Type B pancreatic cell (in vitro differentiated cells): ENCODE measurements around the gene HERPUD1. TPM values are rescaled to one million over a fixed set of nuclear protein-coding genes. Genes with fewer than 3 reads are reported as not detected.
"Not testable (repeated sequence)": the region's sequence is repeated elsewhere in the genome, so short reads cannot be mapped to it uniquely, and the experiment has no call there.

Experiments
- DNase-seq: peaks from one replicate; pipeline ENCODE4 v3.0.0; 2021; ENCODE audit warnings: mixed read lengths; ENCODE audit not compliant: unreplicated experiment; ENCODE audit errors: extremely low spot score
- H3K27ac Mint-ChIP-seq: 2 replicates; pipeline ENCODE4 v1.8.0; 2021; ENCODE audit warnings: mild to moderate bottlenecking, mixed read lengths
- H3K27me3 Mint-ChIP-seq: 2 replicates; pipeline ENCODE4 v1.8.0; 2021; ENCODE audit warnings: mixed read lengths
- H3K36me3 Mint-ChIP-seq: 2 replicates; pipeline ENCODE4 v1.8.0; 2021; ENCODE audit warnings: mixed read lengths
- H3K4me1 Mint-ChIP-seq: one replicate; pipeline ENCODE4 v1.8.0; 2021; ENCODE audit warnings: mixed read lengths; ENCODE audit not compliant: unreplicated experiment
- H3K4me3 Mint-ChIP-seq: 2 replicates; pipeline ENCODE4 v1.8.0; 2021; ENCODE audit warnings: mild to moderate bottlenecking, mixed read lengths
- H3K9me3 Mint-ChIP-seq: 2 replicates; pipeline ENCODE4 v1.8.0; 2021; ENCODE audit warnings: mixed read lengths
- CTCF ChIP-seq: fragments of 200-600 bp; sonication (generic); conservative IDR thresholded peaks from 2 replicates; pipeline ENCODE4 v1.5.0; 2021; ENCODE audit warnings: antibody characterized with exemption, mild to moderate bottlenecking
- long read RNA-seq: library from polyadenylated mRNA; unstranded; transcript quantifications from one replicate; pipeline ENCODE4 v2.0.0, GENCODE V29; 2020
- total RNA-seq: library from RNA; stranded (reverse); gene quantifications from 2 replicates; pipeline ENCODE4 v1.2.1, GENCODE V29; 2021; ENCODE audit warnings: low replicate concordance

Gene HERPUD1
- 98.8 and 155 TPM in 2 replicates for total RNA-seq
- long read RNA-seq, transcript HERPUD1-203 (7 exons, 1,782 nt) = minor isoform, 18 of 627 reads
- long read RNA-seq, transcript HERPUD1-205 (2 exons, 570 nt) = minor isoform, 9 of 627 reads
- long read RNA-seq, transcript HERPUD1-201 (8 exons, 1,862 nt) = minor isoform, 41 of 627 reads
- long read RNA-seq, transcript HERPUD1-204 (8 exons, 2,946 nt) = major isoform, 518 of 627 reads
- long read RNA-seq, partial matches to known transcripts = 4 of 627 reads
- long read RNA-seq, other reads (novel, unspliced or antisense) = 23 of 627 reads

DNA sequence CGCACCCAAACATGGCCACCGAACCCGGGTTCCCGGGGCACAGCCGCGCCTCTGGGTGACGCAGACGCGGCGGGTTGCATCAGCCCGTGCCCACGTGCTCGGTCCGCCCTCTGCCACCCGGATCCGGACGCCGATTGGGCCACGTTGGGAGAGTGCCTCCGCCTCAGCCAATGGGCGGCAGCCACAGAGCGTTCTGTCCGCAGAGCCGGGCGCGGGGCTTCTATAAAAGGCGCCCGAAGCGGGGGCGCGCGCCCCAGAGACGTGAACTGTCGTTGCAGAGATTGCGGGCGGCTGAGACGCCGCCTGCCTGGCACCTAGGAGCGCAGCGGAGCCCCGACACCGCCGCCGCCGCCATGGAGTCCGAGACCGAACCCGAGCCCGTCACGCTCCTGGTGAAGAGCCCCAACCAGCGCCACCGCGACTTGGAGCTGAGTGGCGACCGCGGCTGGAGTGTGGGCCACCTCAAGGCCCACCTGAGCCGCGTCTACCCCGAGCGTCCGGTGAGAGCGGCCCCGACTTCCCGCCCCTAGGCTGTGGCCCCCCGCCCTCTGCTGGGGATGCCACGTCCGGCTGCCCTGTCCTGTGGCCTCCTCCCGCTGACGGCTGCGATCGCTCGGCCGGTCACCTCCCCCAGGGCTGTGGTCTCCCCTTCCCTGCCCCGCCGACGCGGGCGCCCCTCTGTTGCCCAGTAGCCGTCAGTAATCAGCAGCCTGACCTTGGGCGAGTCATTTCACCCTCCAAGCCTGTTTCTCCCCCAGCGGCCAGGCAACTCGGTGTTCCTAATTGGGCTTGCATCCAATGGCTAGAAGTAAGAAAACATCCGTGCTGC is at the start of gene HERPUD1:
Gene HERPUD1, plus strand, starts transcription at position 251 of the 829 bp plus-strand sequence. Its CDS starts 103 bp downstream, at position 354.
- peak; percentile 54 for TF ChIP-seq CTCF
- no peaks in the 10 kb centered on the region for H3K9me3 Mint-ChIP-seq
- H3K4me3 Mint-ChIP-seq = peak within 1 kb of the TSS; percentile 93
- H3K36me3 Mint-ChIP-seq = peaks cover 24% of the 10 kb centered on the region
- H3K27ac Mint-ChIP-seq = peak within 1 kb of the TSS; percentile 95
- H3K27me3 Mint-ChIP-seq = no peaks in the 10 kb centered on the region
- peaks cover 17% of the 10 kb centered on the region for H3K4me1 Mint-ChIP-seq
- DNase-seq = peak; percentile 99

GRCh38 chr16:56883586-56883985 is 48.4 kb upstream of the HERPUD1 start:
- Mint-ChIP-seq H3K36me3 (no peaks in the 10 kb centered on the region), H3K4me1 (no peaks in the 10 kb centered on the region)
- no peak for TF ChIP-seq CTCF

DNA sequence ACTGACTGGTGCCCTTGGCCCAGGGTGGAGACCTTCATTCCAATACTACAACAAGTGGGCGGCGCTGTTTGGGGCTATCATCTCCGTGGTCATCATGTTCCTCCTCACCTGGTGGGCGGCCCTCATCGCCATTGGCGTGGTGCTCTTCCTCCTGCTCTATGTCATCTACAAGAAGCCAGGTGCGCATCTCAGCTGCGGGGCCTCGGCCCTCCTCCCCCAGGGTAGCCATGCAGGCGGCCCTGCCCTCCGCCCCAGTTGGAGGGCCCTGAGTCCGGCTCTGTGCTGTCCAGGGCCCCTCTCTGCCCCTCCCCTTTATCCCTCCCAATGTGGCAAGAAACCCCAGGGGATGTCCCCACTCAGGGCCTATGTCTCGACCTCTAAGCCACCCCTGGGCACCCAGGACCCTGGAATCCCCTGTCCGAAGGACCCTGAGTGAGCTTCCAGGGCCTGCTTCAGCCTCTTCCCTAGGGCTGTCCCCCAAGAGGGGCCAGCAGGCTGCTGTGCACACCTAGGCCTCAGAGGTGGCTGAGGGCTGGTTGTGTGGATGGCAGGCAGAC is 47.8 kb upstream of the HERPUD1 start:
- H3K4me3 Mint-ChIP-seq = no peak overlapping the region
- H3K9me3 Mint-ChIP-seq = no peaks in the 10 kb centered on the region
- no peak for TF ChIP-seq CTCF
- no peak overlapping the region for H3K27ac Mint-ChIP-seq
- H3K36me3 Mint-ChIP-seq = no peaks in the 10 kb centered on the region
- H3K4me1 Mint-ChIP-seq = no peaks in the 10 kb centered on the region
- DNase-seq = no peak
- H3K27me3 Mint-ChIP-seq = no peaks in the 10 kb centered on the region

More at GRCh38 chr16:56883586-56883985, 48.4 kb upstream of the HERPUD1 start:
- Mint-ChIP-seq H3K4me3 (no peak overlapping the region), H3K27ac (no peak overlapping the region), H3K27me3 (no peaks in the 10 kb centered on the region), H3K9me3 (no peaks in the 10 kb centered on the region)
- no peak for DNase-seq

GRCh38 chr16:56884929-56885328 is 47.0 kb upstream of the HERPUD1 start:
- not testable (repeated sequence) for H3K4me1 Mint-ChIP-seq, H3K9me3 Mint-ChIP-seq, DNase-seq, H3K27ac Mint-ChIP-seq, H3K4me3 Mint-ChIP-seq, H3K36me3 Mint-ChIP-seq, H3K27me3 Mint-ChIP-seq

GRCh38 chr16:56885446-56886162 is 46.3 kb upstream of the HERPUD1 start:
- no peaks in the 10 kb centered on the region for H3K27me3 Mint-ChIP-seq
- no peaks in the 10 kb centered on the region for H3K9me3 Mint-ChIP-seq
- no peak overlapping the region for H3K4me3 Mint-ChIP-seq
- H3K4me1 Mint-ChIP-seq = no peaks in the 10 kb centered on the region
- TF ChIP-seq CTCF = no peak
- no peaks in the 10 kb centered on the region for H3K36me3 Mint-ChIP-seq
- H3K27ac Mint-ChIP-seq = no peak overlapping the region
- DNase-seq = no peak
